ENCODE results near the gene KRTAP3-2. TPM values are rescaled to one million over a fixed set of nuclear protein-coding genes. Genes with fewer than 3 reads are reported as not detected.

Gene KRTAP3-2
- total RNA-seq, 2 donors from 2014 or later = not detected

DNA sequence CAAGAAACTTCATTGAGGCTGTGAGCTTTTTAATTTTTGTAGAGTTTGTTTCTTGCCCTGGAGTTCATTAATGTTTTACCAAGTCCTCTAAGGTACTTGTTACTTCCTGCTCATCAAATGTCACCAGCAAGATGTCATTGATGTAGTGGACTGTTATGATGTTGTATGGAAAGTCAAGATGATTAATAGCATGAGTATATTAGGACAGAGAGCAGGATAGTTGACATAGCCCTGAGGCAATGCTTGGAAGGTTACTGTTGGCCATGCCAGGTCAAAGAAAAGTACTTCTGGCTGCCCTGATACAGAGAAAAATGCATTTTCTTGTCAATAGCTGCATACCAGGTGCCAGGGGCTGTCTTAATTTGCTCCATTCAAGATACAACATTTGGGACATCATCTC, 20.6 kb upstream of the KRTAP3-2 start:
- Histone ChIP-seq H3K36me3 (no peaks in the 10 kb centered on the region), H3K27ac (no peak overlapping the region), H3K4me1 (no peaks in the 10 kb centered on the region), H3K9me3 (no peaks in the 10 kb centered on the region), H3K27me3 (no peaks in the 10 kb centered on the region), H3K9ac (ENCODE audit: low read depth in 2 of 2, low read length in 2 of 2) (no peak overlapping the region), H3K4me3 (no peak overlapping the region)
- DNase-seq = no peak
- intact Hi-C loops (cut with DNase I) = no loop called here
- TF ChIP-seq, protein P1, sequence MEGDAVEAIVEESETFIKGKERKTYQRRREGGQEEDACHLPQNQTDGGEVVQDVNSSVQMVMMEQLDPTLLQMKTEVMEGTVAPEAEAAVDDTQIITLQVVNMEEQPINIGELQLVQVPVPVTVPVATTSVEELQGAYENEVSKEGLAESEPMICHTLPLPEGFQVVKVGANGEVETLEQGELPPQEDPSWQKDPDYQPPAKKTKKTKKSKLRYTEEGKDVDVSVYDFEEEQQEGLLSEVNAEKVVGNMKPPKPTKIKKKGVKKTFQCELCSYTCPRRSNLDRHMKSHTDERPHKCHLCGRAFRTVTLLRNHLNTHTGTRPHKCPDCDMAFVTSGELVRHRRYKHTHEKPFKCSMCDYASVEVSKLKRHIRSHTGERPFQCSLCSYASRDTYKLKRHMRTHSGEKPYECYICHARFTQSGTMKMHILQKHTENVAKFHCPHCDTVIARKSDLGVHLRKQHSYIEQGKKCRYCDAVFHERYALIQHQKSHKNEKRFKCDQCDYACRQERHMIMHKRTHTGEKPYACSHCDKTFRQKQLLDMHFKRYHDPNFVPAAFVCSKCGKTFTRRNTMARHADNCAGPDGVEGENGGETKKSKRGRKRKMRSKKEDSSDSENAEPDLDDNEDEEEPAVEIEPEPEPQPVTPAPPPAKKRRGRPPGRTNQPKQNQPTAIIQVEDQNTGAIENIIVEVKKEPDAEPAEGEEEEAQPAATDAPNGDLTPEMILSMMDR (IDR thresholded peaks at IDR 0.05) = no peak

DNA sequence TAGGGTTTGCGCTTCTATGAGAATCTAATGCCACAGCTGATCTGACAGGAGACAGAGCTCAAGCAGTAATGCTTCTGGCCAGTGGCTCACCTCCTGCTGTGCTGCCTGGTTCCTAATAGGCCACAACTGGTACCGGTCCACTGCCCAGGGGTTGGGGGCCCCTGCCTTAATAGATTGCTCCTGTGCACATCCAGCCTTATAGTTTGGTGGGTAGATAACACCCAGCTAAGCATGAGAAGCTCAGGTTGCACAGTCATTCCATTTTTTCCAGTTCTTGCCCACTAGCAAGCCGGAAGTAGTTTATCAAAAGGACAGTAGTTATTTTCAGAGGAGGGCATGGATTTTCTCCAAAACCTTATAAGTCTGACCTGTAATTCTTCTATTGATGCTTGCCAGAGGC, 19.7 kb upstream of the KRTAP3-2 start:
- no peaks in the 10 kb centered on the region for H3K9me3 ChIP-seq
- H3K4me1 ChIP-seq = no peaks in the 10 kb centered on the region
- TF ChIP-seq, protein P1 (IDR thresholded peaks at IDR 0.05) = no peak
- no peaks in the 10 kb centered on the region for H3K36me3 ChIP-seq
- no peak overlapping the region for H3K27ac ChIP-seq
- H3K9ac ChIP-seq (ENCODE audit: low read depth in 2 of 2, low read length in 2 of 2) = no peak overlapping the region
- intact Hi-C loops (cut with DNase I) = no loop called here
- no peak overlapping the region for H3K4me3 ChIP-seq
- no peaks in the 10 kb centered on the region for H3K27me3 ChIP-seq
- no peak for DNase-seq

DNA sequence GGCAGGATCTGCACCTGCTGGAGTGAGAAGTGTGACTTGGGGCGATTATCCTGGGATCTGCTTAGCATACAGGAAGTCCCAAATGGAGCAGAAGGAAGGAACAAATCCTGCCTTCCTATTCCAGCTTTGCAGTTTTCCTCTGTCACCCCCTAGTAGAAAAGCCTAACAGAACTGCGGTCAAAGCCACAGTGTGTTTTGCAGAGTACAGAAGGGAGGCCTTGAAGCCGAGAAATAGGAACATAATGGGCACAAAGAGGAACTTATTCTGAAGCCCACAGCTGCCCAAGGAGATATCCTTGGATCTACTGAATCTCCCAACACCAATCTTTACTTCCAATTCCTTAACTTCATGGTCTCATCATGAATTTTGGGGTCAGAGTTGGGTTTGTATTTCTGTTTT, 18.8 kb upstream of the KRTAP3-2 start:
- Histone ChIP-seq H3K27ac (no peak overlapping the region), H3K9me3 (no peaks in the 10 kb centered on the region), H3K4me3 (no peak overlapping the region), H3K36me3 (no peaks in the 10 kb centered on the region), H3K4me1 (no peaks in the 10 kb centered on the region), H3K27me3 (no peaks in the 10 kb centered on the region), H3K9ac (ENCODE audit: low read depth in 2 of 2, low read length in 2 of 2) (no peak overlapping the region)
- intact Hi-C loops (cut with DNase I) = no loop called here
- TF ChIP-seq, protein P1 (IDR thresholded peaks at IDR 0.05) = no peak
- no peak for DNase-seq

DNA sequence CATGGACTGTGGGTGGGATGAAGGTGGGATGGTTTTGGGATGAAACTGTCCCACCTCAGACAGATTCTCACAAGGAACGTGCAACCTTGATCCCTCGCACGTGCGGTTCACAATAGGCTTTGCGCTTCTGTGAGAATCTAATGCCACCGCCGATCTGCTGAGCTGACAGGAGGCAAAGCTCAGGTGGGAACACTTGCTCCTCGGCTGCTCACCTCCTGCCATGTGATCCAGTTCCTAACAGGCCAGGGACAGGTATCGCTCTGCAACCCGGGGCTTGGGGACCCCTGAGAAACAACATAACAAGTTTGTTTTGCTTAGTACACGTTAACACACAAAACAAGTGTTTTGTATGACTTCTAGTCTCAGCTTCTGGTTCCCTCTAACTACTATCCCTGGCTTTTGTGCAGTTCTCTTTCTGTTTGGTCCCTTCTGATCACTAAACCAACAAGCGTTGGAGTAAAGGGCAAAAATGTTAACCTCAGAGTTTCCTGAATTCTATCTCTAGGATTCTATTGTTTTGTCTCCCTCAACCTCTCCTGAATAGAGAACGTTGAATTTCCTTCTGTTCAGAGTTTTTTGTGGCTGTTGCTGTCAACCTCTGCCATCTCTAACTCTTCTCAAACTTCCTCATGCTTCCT, 17.0 kb upstream of the KRTAP3-2 start:
- TF ChIP-seq, protein P1 (IDR thresholded peaks at IDR 0.05) = no peak
- H3K27me3 ChIP-seq = no peaks in the 10 kb centered on the region
- H3K27ac ChIP-seq = no peak overlapping the region
- intact Hi-C loops (cut with DNase I) = no loop called here
- H3K36me3 ChIP-seq = no peaks in the 10 kb centered on the region
- DNase-seq = no peak
- no peaks in the 10 kb centered on the region for H3K9me3 ChIP-seq
- H3K9ac ChIP-seq (ENCODE audit: low read depth in 2 of 2, low read length in 2 of 2) = no peak overlapping the region
- no peak overlapping the region for H3K4me3 ChIP-seq
- H3K4me1 ChIP-seq = no peaks in the 10 kb centered on the region

DNA sequence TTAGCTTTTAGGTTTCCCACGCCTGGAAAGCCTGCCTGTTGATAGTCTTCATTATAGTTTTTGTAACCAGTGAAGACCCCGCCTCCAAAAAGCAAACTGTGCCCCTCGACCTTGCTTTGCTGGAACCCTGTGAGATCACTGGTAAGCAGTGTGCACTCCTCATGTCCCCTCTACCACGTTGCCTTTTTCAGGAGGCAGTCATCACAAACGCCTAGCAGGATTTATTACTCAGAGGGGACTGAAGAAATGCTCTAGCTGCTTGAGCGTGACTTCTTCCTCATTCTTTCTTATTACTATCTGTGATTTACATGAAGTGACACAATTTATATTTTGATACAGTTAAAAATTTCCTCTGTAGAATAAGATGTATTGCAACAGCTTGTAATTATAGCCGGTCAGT, 15.7 kb upstream of the KRTAP3-2 start:
- Histone ChIP-seq H3K27ac (no peak overlapping the region), H3K36me3 (no peaks in the 10 kb centered on the region), H3K9me3 (no peaks in the 10 kb centered on the region), H3K4me1 (no peaks in the 10 kb centered on the region), H3K4me3 (no peak overlapping the region), H3K9ac (ENCODE audit: low read depth in 2 of 2, low read length in 2 of 2) (no peak overlapping the region), H3K27me3 (no peaks in the 10 kb centered on the region)
- intact Hi-C loops (cut with DNase I) = no loop called here
- no peak for DNase-seq
- TF ChIP-seq, protein P1 (IDR thresholded peaks at IDR 0.05) = no peak
